Thoracic aorta (tissue), 2 donors: ENCODE data around the gene RASSF1. TPM values are rescaled to one million over a fixed set of nuclear protein-coding genes. Genes with fewer than 3 reads are reported as not detected.

Experiments used
- ATAC-seq: fragments of 150-250 bp; one replicate; pipeline ENCODE4 v1.8.0; 2017; ENCODE audit warnings: low read depth; ENCODE audit not compliant: insufficient number of reproducible peaks, low FRiP score
- DNase-seq: peaks from one replicate; pipeline ENCODE4 v3.0.0-alpha.2; 2020; ENCODE audit warnings: low spot score
- H3K27ac ChIP-seq, 2 donors: fragments of 200-600 bp; sonication (generic); 1 replicate in 1 of 2; 2 replicates in 1 of 2; pipeline ENCODE4 v1.5.1; 2016; ENCODE audit warnings: mild to moderate bottlenecking in 2 of 2, moderate library complexity in 2 of 2
- H3K27me3 ChIP-seq: fragments of 200-600 bp; sonication (generic); replicated peaks from 2 replicates; pipeline ENCODE4 v1.6.0; 2016; ENCODE audit warnings: mild to moderate bottlenecking; ENCODE audit not compliant: insufficient read depth
- H3K36me3 ChIP-seq: fragments of 200-600 bp; sonication (generic); one replicate; pipeline ENCODE4 v1.5.1; 2016
- H3K4me1 ChIP-seq, 2 donors: fragments of 200-600 bp; sonication (generic); 1 replicate in 1 of 2; 2 replicates in 1 of 2; pipeline versions ENCODE4 v1.5.1 to v1.6.0; 2016; ENCODE audit warnings: low read depth in 2 of 2, mild to moderate bottlenecking in 1 of 2; ENCODE audit not compliant: control insufficient read depth in 1 of 2
- H3K4me3 ChIP-seq: fragments of 200-600 bp; sonication (generic); 2 replicates; pipeline ENCODE4 v1.5.1; 2016; ENCODE audit warnings: mild to moderate bottlenecking
- H3K9me3 ChIP-seq: fragments of 200-600 bp; sonication (generic); 2 replicates; pipeline ENCODE4 v1.5.1; 2016
- CTCF ChIP-seq: fragments of 200-600 bp; sonication (generic); IDR thresholded peaks from one replicate; pipeline ENCODE4 v1.5.1; 2019; ENCODE audit warnings: antibody characterized with exemption
- total RNA-seq, 2 donors: library from RNA; depleted of rRNA; stranded (reverse); fragments of >200 nt; gene quantifications; one replicate each; pipeline versions ENCODE4 v1.1.0 to v1.2.3, GENCODE V29; 2016

Gene RASSF1
- total RNA-seq, 2 donors from 2014 or later = 45.2 to 72.2 TPM

- peaks cover 26 to 44% of the 10 kb centered on the region in 2 donors for H3K4me1 ChIP-seq
- ATAC-seq (no peak), DNase-seq (no peak)
These were observed 20.6 kb downstream of the RASSF1 start for GRCh38 chr3:50319894-50320625.

GRCh38 chr3:50319181-50319893 lies 21.3 kb downstream of the RASSF1 start:
- Histone ChIP-seq H3K27me3 (no peaks in the 10 kb centered on the region), H3K4me3 (peak overlapping the region; percentile 73), H3K27ac (no peak overlapping the region), H3K9me3 (no peaks in the 10 kb centered on the region), H3K4me1 (peaks cover 26 to 44% of the 10 kb centered on the region in 2 donors), H3K36me3 (peaks cover 4% of the 10 kb centered on the region)
- TF ChIP-seq CTCF = no peak
- ATAC-seq (no peak), DNase-seq (no peak)

More at GRCh38 chr3:50319894-50320625, 20.6 kb downstream of the RASSF1 start:
- TF ChIP-seq CTCF = no peak
- H3K4me3 ChIP-seq = peak overlapping the region; percentile 73
- peak overlapping the region; percentile 91 to 97 for H3K27ac ChIP-seq
- no peaks in the 10 kb centered on the region for H3K27me3 ChIP-seq
- no peaks in the 10 kb centered on the region for H3K9me3 ChIP-seq
- H3K36me3 ChIP-seq = peaks cover 4% of the 10 kb centered on the region

GRCh38 chr3:50318615-50319014 lies 22.0 kb downstream of the RASSF1 start:
- Histone ChIP-seq H3K27ac (no peak overlapping the region), H3K4me3 (no peak overlapping the region), H3K4me1 (peaks cover 26 to 39% of the 10 kb centered on the region in 2 donors), H3K27me3 (no peaks in the 10 kb centered on the region), H3K9me3 (no peaks in the 10 kb centered on the region), H3K36me3 (peaks cover 4% of the 10 kb centered on the region)
- DNase-seq (no peak), ATAC-seq (no peak)
- TF ChIP-seq CTCF = no peak

GRCh38 chr3:50318163-50318562 lies 22.5 kb downstream of the RASSF1 start:
- H3K27ac ChIP-seq = no peak overlapping the region
- peaks cover 26 to 39% of the 10 kb centered on the region in 2 donors for H3K4me1 ChIP-seq
- no peak for ATAC-seq
- H3K27me3 ChIP-seq = no peaks in the 10 kb centered on the region
- H3K4me3 ChIP-seq = no peak overlapping the region
- no peak for TF ChIP-seq CTCF
- H3K9me3 ChIP-seq = no peaks in the 10 kb centered on the region
- no peak for DNase-seq
- peaks cover 4% of the 10 kb centered on the region for H3K36me3 ChIP-seq

GRCh38 chr3:50317300-50317699 lies 23.3 kb downstream of the RASSF1 start:
- no peak for DNase-seq
- H3K4me3 ChIP-seq = no peak overlapping the region
- no peaks in the 10 kb centered on the region for H3K27me3 ChIP-seq
- H3K36me3 ChIP-seq = peaks cover 4% of the 10 kb centered on the region
- no peaks in the 10 kb centered on the region for H3K9me3 ChIP-seq
- no peak overlapping the region for H3K27ac ChIP-seq
- no peak for ATAC-seq
- TF ChIP-seq CTCF = no peak
- H3K4me1 ChIP-seq = peaks cover 22 to 37% of the 10 kb centered on the region in 2 donors
